Tibial nerve (tissue), 3 donors: ENCODE results near the gene NDUFB10.

Source experiments
- POLR2A ChIP-seq, 2 donors: fragments of 450-650 bp; IDR thresholded peaks; one replicate each; pipeline ENCODE4 v1.6.1; 2017; ENCODE audit warnings: antibody characterized with exemption in 2 of 2, mild to moderate bottlenecking in 2 of 2, moderate library complexity in 2 of 2
- TF ChIP-seq, protein P1 (sequence below), 5 experiments: fragments of 200-600 bp in 3 of 5; fragments of 450-650 bp in 2 of 5; sonication (generic) in 3 of 5; IDR thresholded peaks; one replicate each; pipeline ENCODE4 v1.5.1; 2016 to 2019; ENCODE audit warnings: antibody characterized with exemption in 5 of 5, mild to moderate bottlenecking in 3 of 5, moderate library complexity in 2 of 5

DNA sequence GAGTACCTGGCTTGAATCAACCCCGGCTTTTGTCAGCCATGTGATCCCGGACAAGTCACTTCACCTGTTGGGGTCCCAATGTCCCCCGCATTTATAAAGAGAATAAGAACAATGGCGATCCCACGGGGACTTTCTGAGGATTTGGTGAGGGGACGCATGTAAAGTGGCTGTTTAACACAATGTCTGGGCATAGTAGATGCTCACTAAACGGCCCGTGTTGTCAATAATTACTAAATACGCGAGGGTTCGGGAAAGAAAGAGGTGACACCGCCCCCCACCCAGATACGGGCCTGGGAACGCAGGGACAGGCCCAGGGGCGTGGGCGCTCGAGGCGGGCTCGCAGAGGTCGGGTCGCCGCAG is 32.2 kb downstream of the NDUFB10 start:
- TF ChIP-seq, protein P1, sequence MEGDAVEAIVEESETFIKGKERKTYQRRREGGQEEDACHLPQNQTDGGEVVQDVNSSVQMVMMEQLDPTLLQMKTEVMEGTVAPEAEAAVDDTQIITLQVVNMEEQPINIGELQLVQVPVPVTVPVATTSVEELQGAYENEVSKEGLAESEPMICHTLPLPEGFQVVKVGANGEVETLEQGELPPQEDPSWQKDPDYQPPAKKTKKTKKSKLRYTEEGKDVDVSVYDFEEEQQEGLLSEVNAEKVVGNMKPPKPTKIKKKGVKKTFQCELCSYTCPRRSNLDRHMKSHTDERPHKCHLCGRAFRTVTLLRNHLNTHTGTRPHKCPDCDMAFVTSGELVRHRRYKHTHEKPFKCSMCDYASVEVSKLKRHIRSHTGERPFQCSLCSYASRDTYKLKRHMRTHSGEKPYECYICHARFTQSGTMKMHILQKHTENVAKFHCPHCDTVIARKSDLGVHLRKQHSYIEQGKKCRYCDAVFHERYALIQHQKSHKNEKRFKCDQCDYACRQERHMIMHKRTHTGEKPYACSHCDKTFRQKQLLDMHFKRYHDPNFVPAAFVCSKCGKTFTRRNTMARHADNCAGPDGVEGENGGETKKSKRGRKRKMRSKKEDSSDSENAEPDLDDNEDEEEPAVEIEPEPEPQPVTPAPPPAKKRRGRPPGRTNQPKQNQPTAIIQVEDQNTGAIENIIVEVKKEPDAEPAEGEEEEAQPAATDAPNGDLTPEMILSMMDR (IDR thresholded peaks at IDR 0.05), result no peak
- no peak for TF ChIP-seq POLR2A (IDR thresholded peaks at IDR 0.05)
